ENCODE measurements around the gene ITPR3. TPM values are rescaled to one million over a fixed set of nuclear protein-coding genes. Genes with fewer than 3 reads are reported as not detected.

ITPR3 gene
- total RNA-seq, 1 donor from 2014 or later, result 18.7 TPM

- no peak for DNase-seq
Observed at GRCh38 chr6:33700391-33701050, 79.4 kb downstream of the ITPR3 start.

DNA sequence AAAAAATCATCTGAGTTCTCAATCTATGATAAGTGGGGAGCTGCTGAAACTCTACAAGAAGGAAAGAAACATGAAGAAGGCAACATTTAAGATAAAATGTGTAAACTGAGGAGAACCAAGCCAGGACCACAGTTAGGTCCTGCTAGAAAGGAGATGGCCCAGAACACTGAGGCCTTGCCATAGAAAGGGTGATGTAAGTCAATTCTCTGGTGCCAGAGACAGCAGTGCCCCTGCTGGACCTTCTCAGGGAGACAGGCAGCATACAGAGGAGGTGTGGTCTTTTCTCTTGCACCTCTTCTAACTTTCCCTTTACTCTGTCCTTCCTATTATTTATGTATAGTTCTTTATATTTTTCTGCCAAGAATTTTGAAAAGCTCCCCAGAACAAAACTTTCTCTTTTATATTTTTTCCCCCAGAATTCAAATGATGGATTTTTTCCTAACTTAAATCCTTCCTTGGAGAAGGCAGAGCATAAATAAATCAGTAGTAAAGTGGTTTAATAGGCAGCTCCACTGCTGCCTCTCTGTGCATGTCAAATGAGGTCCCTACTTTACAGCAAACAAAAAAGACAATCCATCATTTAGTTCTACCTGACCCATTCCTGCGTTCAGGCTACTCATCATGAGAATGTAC is 81.3 kb downstream of the ITPR3 start:
- no peak for DNase-seq

- DNase-seq, result no peak
Observed at GRCh38 chr6:33704215-33705066, 83.3 kb downstream of the ITPR3 start.

- no peak for DNase-seq
Observed at GRCh38 chr6:33705268-33705885, 84.3 kb downstream of the ITPR3 start.

DNA sequence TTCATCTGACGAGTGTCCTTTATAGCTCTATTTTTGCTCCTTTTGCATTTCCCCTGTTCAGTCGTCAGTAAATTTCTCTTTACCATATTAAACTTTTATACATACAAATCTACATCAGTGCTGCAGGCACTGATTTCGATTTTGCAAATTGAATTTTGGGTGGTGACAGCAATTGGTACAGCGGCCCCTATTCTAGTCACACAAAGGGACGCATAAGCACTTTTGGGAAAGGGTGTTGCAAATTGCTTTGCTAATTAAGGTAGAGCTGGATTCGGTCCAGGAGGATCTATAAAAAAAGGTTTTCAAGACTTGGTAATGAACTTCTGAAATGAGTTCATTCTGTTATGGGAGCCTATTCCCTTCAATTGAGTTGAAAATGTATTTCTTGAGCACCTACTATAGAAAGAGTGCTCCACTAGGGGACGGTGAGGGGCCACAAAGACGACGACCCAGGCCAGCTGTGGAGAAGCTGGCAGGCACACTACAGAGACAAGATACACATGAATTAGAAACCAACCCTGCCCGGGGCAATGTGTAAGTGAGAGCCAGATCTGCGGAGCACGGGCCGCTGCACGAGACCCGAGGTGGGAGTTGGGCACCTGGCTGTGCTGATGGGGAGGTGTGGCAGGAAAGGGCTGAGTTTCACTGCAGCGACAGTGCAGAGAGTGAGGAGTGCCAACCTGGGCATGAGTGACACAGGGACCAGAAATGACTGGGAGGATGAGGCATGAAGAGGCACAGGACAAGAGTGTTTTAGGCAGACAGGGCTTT is 85.0 kb downstream of the ITPR3 start:
- no peak for DNase-seq

GRCh38 chr6:33707771-33708170 is 86.6 kb downstream of the ITPR3 start:
- DNase-seq, result no peak

DNA sequence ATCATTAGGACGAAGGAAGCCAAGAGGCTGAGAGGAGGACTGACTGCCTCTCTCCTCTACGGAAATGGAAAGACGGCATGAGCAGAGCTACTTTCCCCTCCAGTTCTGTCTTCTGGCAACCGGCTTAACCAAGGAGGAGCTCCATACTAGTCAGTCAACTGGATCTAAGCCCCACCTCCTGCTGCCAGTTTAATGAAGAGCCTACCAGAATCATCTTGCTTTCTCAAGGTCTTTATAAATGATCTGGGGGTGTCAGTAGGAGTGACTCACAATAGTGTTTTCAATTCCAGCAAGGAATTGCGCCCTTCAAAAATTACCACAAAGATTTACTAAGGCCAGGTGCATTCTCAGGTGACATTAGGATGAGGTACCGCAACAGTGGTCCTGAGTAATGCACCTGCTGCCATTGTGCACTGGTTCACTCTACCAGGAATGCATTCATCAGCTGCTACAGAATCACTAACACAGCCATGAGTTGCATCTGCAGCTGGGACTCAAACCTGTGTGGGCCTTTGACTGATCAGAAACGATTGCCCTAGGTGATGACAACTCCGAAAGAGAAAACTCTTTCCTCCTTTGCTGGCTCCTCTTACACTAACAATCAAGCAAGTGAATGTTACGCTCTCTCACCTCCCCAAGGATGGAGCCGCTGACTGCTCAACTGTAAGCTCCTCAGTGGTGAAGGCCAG is 87.5 kb downstream of the ITPR3 start:
- no peak for DNase-seq

GRCh38 chr6:33709605-33710295 is 88.6 kb downstream of the ITPR3 start:
- DNase-seq, result no peak

GRCh38 chr6:33710296-33711121 is 89.4 kb downstream of the ITPR3 start:
- DNase-seq, result no peak

GRCh38 chr6:33711140-33712129 is 90.3 kb downstream of the ITPR3 start, which contains the start of gene UQCC2:
TSS of gene UQCC2 (minus strand) at chr6:33711700. CDS start at chr6:33711686, 14 bp downstream.
- DNase-seq, result peak; percentile 97

DNA sequence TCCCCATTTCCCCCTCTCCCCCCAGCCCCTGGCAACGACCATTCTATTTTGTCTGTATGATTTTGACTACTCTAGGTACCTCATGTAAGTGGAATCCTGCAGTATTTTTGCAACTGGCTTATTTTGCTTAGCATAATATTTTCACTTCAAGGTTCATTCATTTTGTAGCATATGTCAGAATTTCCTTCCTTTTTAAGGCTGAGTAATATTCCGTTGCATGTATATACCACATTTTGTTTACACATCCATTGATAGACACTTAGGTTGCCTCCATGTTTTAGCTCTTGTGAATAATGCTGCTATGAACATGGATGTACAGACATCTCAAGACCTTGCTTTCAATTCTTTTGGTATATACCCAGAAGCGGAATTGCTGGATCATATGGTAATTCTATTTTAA is 91.8 kb downstream of the ITPR3 start:
- DNase-seq, result no peak

- no peak for DNase-seq
Observed at GRCh38 chr6:33713786-33714185, 92.7 kb downstream of the ITPR3 start.

DNA sequence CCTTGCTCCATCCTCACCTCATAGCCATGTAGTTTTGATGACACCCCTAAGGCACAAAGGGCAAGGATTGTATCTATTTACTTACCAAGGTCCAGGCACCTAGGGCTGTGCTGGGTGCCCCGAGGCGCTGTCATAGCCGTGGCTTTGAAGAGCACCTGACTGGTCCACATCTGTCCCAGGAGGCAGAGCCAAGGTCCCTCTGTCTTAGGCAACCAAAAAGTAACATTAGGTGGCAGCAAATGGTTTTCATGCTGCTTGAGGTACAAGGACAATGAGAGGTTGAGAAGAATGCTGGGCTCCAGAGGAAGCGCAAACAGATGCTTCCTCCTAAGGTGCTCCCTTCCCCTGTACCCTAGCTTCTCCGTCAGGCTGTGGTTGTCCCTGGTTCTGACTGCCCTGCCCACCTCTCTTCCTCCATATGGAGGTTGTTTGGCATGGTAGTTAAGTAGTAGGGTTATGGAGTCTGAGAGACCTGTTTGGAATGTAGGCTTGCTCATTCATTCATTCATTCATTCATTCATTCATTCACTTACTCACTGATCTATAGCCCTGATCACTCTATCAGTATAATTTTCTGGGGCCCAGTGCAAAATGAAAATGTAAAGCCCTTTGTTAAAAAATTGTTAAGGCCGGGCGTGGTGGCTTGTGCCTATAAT is 93.4 kb downstream of the ITPR3 start:
- DNase-seq, result no peak

- no peak for DNase-seq
Observed at GRCh38 chr6:33716379-33716778, 95.3 kb downstream of the ITPR3 start.

GRCh38 chr6:33716890-33717632 is 95.9 kb downstream of the ITPR3 start:
- DNase-seq, result no peak

GRCh38 chr6:33717934-33718455 is 96.9 kb downstream of the ITPR3 start:
- peak; percentile 84 for DNase-seq

DNA sequence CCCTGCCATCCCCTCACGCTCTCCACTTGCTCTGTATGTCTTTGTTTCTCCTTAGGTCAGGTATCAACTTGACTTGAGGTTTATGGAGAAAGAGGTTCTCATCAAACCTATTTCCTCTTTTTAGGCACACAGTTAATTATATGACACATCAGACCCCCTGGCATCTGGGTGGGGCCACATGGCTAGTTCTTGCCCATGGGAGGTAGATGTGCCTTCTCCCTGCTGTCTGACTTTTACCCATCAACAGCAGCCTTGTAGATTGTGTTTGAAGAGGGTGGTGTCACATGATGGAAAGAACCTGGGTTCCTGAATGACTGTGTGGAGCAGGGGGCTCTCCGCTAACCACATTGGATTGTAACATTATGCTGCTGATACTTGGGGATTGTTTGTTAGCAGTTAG is 97.6 kb downstream of the ITPR3 start:
- no peak for DNase-seq
